Endothelial cell (in vitro differentiated cells): ENCODE data around the gene TMC3. TPM values are rescaled to one million over a fixed set of nuclear protein-coding genes. Genes with fewer than 3 reads are reported as not detected.

Source experiments
- DNase-seq: peaks from one replicate; pipeline ENCODE4 v3.0.0; 2021; ENCODE audit warnings: low spot score
- H3K27ac Mint-ChIP-seq: one replicate; pipeline ENCODE4 v1.8.0; 2021; ENCODE audit warnings: mixed read lengths, inconsistent platforms; ENCODE audit not compliant: unreplicated experiment
- H3K27me3 Mint-ChIP-seq: one replicate; pipeline ENCODE4 v1.8.0; 2021; ENCODE audit warnings: mild to moderate bottlenecking, moderate library complexity, mixed read lengths, inconsistent platforms; ENCODE audit not compliant: unreplicated experiment
- H3K36me3 Mint-ChIP-seq: one replicate; pipeline ENCODE4 v1.8.0; 2021; ENCODE audit warnings: mild to moderate bottlenecking, low read depth, mixed read lengths, inconsistent platforms; ENCODE audit not compliant: unreplicated experiment
- H3K4me1 Mint-ChIP-seq: one replicate; pipeline ENCODE4 v1.8.0; 2021; ENCODE audit warnings: mild to moderate bottlenecking, mixed read lengths, inconsistent platforms; ENCODE audit not compliant: unreplicated experiment
- H3K4me3 Mint-ChIP-seq: one replicate; pipeline ENCODE4 v1.8.0; 2021; ENCODE audit warnings: mild to moderate bottlenecking, mixed read lengths, inconsistent platforms; ENCODE audit not compliant: unreplicated experiment
- H3K9me3 Mint-ChIP-seq: one replicate; pipeline ENCODE4 v1.8.0; 2021; ENCODE audit warnings: mixed read lengths, inconsistent platforms; ENCODE audit not compliant: unreplicated experiment
- CTCF ChIP-seq: fragments of 200-600 bp; sonication (generic); IDR thresholded peaks from one replicate; pipeline ENCODE4 v1.5.0; 2021; ENCODE audit warnings: antibody characterized with exemption; ENCODE audit not compliant: unreplicated experiment
- total RNA-seq: library from RNA; stranded (reverse); fragmentation: NEBNext Ultra II Directional; extraction: Animal tissue kit (Norgen Biotek cat#: 25700); gene quantifications from one replicate; pipeline ENCODE4 v1.2.1, GENCODE V29; 2021; ENCODE audit not compliant: unreplicated experiment

Gene TMC3
- total RNA-seq, 1 donor from 2014 or later = not detected

DNA sequence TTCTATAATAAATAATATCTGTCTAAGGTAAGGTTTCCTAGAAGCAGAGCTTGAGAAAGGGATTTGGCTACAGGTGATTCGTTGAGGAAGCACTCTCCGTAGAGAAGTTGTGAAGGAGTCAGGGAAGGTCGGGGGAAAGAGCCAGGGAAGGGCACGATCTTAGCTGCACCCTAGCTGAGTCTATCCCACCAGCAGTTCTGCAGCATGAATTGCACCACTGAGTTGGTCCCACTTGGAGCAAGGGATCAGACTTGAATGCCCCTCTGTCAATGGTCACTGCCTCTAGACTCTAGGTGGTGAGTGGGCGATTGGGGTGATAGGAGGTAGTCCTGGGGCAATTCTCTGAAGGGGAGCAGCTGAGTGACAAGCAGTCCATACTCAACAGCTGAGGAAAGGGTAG lies 13.5 kb downstream of the TMC3 start:
- no peak overlapping the region for H3K27ac Mint-ChIP-seq
- DNase-seq = no peak
- H3K27me3 Mint-ChIP-seq = peaks cover 5% of the 10 kb centered on the region
- TF ChIP-seq CTCF = no peak
- no peaks in the 10 kb centered on the region for H3K36me3 Mint-ChIP-seq
- H3K9me3 Mint-ChIP-seq = no peaks in the 10 kb centered on the region
- H3K4me1 Mint-ChIP-seq = no peaks in the 10 kb centered on the region
- H3K4me3 Mint-ChIP-seq = no peak overlapping the region

- no peak for DNase-seq
- peaks cover 5% of the 10 kb centered on the region for H3K27me3 Mint-ChIP-seq
- no peak overlapping the region for H3K27ac Mint-ChIP-seq
- no peaks in the 10 kb centered on the region for H3K4me1 Mint-ChIP-seq
- TF ChIP-seq CTCF = no peak
- no peaks in the 10 kb centered on the region for H3K36me3 Mint-ChIP-seq
- H3K4me3 Mint-ChIP-seq = no peak overlapping the region
- no peaks in the 10 kb centered on the region for H3K9me3 Mint-ChIP-seq
Observed at GRCh38 chr15:81358248-81358647, 15.8 kb downstream of the TMC3 start.

- DNase-seq = no peak
- no peak for TF ChIP-seq CTCF
- Mint-ChIP-seq H3K27me3 (peaks cover 5% of the 10 kb centered on the region), H3K27ac (no peak overlapping the region), H3K36me3 (no peaks in the 10 kb centered on the region), H3K4me3 (no peak overlapping the region), H3K9me3 (no peaks in the 10 kb centered on the region), H3K4me1 (no peaks in the 10 kb centered on the region)
Observed at GRCh38 chr15:81357180-81357686, 16.8 kb downstream of the TMC3 start.

DNA sequence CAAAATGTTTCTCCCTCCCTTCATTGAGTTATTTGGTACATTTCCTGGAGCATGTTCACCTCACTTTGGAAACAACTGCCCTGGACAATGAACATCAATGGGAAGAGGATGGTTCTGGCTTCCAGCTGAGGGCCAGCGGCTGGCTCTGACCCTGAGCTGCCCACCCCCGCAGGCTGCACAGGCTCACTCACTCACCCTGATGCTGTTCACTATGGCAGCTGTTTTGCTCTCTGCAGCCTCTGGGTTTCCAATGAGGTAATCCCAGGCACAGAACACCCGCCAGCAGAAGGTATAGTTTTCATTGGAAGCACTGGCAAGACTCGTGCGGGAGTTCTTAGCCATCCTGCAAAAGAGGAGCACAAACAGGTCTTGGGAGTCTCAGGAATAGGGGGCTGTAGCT lies 17.8 kb downstream of the TMC3 start:
- Mint-ChIP-seq H3K27ac (no peak overlapping the region), H3K4me1 (no peaks in the 10 kb centered on the region)
- DNase-seq = no peak

GRCh38 chr15:81351651-81352050 lies 22.4 kb downstream of the TMC3 start:
- DNase-seq = no peak
- Mint-ChIP-seq H3K4me3 (no peak overlapping the region), H3K27ac (no peak overlapping the region), H3K9me3 (no peaks in the 10 kb centered on the region), H3K36me3 (no peaks in the 10 kb centered on the region), H3K27me3 (peaks cover 3% of the 10 kb centered on the region), H3K4me1 (no peaks in the 10 kb centered on the region)
- TF ChIP-seq CTCF = no peak

More for the DNA sequence above, 17.8 kb downstream of the TMC3 start:
- Mint-ChIP-seq H3K36me3 (no peaks in the 10 kb centered on the region), H3K9me3 (no peaks in the 10 kb centered on the region), H3K27me3 (peaks cover 5% of the 10 kb centered on the region), H3K4me3 (no peak overlapping the region)
- TF ChIP-seq CTCF = no peak
